VCaP (cell line): Measurements from ENCODE around the gene MET.
"Not testable (repeated sequence)": the region's sequence is repeated elsewhere in the genome, so short reads cannot be mapped to it uniquely, and the experiment has no call there.

Experiments used
- H3K27ac ChIP-seq: fragments of 450-650 bp; 2 replicates; pipeline ENCODE4 v1.5.1; 2017
- TF ChIP-seq, protein P1 (sequence below): fragments of 450-650 bp; conservative IDR thresholded peaks from 2 replicates; pipeline ENCODE4 v1.5.1; 2017; ENCODE audit warnings: mild to moderate bottlenecking, moderate library complexity

Gene MET

DNA sequence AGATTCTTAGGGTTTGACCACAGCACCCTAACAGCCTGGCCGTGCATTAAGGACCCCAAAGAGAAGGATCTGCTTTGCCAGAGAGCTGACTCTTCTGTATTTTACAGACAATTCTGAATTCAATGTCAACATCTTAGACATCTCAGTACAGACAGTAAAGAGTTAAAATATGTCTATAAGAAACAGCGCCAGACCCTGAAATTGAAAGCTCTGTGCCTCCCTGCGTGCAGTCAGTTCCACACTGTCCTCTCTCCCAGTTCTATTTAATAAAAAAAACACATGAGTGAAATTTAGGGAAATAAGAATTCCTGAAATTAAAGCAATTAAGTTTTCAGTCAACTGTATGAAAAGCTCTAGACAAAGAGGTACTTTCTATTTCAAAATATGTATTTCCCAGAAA lies 45.1 kb downstream of the MET start:
- H3K27ac ChIP-seq, result no peak overlapping the region
- TF ChIP-seq, protein P1, sequence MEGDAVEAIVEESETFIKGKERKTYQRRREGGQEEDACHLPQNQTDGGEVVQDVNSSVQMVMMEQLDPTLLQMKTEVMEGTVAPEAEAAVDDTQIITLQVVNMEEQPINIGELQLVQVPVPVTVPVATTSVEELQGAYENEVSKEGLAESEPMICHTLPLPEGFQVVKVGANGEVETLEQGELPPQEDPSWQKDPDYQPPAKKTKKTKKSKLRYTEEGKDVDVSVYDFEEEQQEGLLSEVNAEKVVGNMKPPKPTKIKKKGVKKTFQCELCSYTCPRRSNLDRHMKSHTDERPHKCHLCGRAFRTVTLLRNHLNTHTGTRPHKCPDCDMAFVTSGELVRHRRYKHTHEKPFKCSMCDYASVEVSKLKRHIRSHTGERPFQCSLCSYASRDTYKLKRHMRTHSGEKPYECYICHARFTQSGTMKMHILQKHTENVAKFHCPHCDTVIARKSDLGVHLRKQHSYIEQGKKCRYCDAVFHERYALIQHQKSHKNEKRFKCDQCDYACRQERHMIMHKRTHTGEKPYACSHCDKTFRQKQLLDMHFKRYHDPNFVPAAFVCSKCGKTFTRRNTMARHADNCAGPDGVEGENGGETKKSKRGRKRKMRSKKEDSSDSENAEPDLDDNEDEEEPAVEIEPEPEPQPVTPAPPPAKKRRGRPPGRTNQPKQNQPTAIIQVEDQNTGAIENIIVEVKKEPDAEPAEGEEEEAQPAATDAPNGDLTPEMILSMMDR, result no peak

DNA sequence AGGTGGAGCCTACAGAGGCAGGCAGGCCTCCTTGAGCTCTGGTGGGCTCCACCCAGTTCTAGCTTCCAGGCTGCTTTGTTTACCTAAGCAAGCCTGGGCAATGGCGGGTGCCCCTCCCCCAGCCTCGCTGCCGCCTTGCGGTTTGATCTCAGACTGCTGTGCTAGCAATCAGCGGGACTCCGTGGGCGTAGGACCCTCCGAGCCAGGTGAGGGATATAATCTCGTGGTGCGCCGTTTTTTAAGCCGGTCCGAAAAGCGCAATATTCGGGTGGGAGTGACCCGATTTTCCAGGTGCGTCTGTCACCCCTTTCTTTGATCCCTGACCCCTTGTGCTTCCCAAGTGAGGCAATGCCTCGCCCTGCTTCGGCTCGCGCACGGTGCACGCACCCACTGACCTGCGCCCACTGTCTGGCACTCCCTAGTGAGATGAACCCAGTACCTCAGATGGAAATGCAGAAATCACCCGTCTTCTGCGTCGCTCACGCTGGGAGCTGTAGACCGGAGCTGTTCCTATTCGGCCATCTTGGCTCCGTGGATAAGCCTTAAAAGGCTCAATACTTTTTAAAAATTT lies 52.0 kb downstream of the MET start:
- not testable (repeated sequence) for H3K27ac ChIP-seq

DNA sequence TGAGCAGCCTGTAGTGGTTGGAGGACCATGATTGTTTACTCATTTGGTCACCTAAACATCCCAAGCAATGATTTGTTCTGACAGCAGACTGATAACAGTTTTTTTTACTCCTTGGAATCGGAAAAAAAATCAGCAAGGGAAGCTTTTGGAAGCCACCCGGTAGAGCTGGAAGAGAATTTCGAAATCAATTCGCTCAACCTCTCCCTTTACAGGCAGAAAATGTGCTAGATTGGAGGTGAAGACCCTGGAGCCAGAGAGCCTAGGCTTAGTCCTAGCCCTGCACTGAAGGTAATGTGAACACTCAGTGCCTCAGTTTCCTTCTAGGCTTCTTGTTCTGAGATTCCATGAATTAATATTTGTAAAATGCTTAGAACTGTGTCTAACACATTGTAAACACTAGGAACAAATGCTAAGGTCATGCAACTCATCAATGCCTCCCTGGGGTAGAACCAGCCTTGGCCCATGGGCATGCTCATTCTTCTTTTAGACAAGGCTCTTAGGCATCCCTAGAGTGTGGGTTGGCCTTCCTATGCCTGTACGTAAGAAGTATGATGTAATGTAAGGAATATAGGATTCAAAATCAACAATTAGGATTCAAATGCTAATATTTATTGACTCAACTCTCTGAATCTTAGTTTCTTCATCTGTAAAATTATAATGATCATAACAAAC lies 52.7 kb downstream of the MET start:
- TF ChIP-seq, protein P1, result no peak
- no peak overlapping the region for H3K27ac ChIP-seq

DNA sequence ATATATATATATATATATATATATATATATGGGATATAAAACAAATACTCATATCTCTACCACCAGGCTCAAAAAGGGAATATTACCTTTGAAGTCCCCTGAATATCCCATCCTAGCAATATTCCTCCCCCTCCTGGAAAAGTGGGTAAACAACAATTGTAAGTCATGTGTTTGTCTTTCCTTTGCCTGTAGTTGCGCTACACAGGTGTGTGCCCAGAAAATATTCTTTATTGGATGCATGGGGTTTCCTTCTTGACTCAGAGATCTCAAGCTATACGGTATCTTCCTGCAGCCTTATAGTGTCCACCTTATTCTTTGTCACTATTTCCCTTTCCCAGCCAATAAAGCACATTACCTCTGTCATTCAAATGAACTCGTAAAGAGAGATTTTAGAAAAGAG lies 54.2 kb downstream of the MET start:
- TF ChIP-seq, protein P1, result no peak
- no peak overlapping the region for H3K27ac ChIP-seq

DNA sequence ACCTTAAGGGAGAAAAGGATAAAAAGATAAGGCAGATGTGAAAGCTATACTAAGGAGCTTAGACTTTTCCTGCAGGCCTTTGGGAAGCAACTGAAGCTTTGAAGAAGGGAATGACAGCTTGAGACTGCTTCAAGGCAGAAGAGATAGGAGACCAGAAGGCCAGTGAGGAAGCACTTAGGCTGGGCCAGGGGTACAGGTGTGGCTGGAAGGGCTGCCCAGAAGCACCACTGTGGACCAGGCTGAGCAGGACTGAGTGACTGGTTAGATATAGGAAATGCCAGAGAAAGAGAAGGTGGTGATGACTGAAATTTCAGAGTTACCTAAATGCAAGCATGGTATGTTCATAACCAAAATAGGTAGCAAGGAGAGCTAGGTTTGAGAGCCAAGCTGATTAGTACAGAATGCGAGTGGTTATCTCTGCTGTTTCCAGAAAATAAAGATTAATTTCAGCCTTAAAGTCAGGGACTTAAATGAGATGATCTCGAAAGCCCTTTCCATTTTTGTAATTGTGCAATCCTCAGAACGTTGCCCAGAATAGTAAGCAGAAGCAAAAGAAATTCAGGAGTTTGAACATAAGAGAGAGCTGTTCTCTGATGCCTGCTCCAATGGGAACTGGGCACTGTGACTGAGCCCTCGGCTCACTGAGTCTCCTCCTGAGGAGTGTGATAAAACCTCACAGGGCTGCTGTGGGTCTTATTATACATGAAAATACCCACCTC lies 54.9 kb downstream of the MET start:
- no peak overlapping the region for H3K27ac ChIP-seq

DNA sequence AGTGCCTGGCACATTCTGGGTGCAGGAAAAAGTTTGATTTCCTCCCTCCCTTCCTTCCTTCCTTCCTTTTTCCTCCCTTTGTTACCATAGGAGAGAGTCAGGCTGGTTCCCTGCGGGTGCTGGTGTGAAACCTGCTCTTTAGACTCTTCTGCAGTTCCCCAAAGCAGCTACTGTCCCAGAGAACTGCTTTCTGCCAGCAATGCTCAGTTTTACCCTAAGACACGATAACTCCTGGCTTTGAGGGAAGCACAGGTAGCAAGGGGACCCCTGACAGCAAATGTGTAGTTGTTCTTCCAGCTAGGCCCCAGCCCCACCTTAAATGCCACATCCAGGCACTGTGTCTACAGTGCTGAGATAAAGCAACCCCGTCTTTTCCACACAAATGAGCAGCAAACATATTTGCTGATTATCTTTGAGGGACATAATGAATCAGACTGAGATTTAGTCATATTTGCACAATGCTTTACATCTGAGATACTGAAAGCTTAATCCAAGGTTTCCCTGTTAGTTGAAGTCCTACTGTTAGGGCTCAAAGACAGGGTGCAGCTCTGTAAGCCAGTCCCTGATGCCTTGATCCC lies 55.5 kb downstream of the MET start:
- TF ChIP-seq, protein P1, result no peak
- H3K27ac ChIP-seq, result no peak overlapping the region

More for the DNA sequence above, 54.9 kb downstream of the MET start:
- TF ChIP-seq, protein P1, result no peak

DNA sequence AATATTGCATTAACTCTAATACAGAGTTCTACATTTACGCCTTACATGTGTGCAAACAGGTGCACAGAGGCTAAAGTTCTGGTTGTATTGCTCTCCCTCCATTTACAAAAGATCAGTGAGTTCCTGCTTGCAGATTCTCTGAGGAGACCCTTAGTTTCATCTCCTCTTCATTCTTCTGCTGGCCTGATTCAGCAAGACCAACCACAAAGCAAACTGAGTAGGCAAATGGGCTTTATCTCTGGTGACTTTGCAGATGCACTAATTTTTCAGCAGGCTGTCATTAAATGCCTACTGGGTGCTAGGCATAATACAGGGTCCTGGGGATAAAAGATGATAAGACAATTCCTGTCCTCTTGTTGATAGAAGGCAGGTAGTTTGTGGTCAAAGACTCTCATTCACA lies 56.4 kb downstream of the MET start:
- TF ChIP-seq, protein P1, result no peak
- no peak overlapping the region for H3K27ac ChIP-seq
